Measurements from ENCODE around the gene ANKH.

- no peak for TF ChIP-seq CTCF (conservative IDR thresholded peaks at IDR 0.05; ENCODE audit: low read length)
- TF ChIP-seq EZH2phosphoT487 (IDR thresholded peaks at IDR 0.05; ENCODE audit: borderline replicate concordance): no peak
Measured at GRCh38 chr5:14850419-14851049, 21.0 kb downstream of the ANKH start.
